Naive thymus-derived CD8-positive, alpha-beta T cell (primary cell): ENCODE results near the gene RTN4RL1. TPM values are rescaled to one million over a fixed set of nuclear protein-coding genes. Genes with fewer than 3 reads are reported as not detected.

Source experiments
- ATAC-seq, 2 donors: fragments of 150-1000 bp; cut with Tn5 transposase in 1 of 2; sonication (Bioruptor Pico), chemical (Tn5 transposase) in 1 of 2; 1 replicate in 1 of 2; 2 replicates in 1 of 2; pipeline ENCODE4 v1.10.0; 2021; ENCODE audit warnings: mild to moderate bottlenecking in 2 of 2, moderate library complexity in 2 of 2
- POLR2A ChIA-PET: fragments of 350-600 bp; sonication (Branson Sonifier 250); formaldehyde crosslinking; loops from one replicate; lab custom pipeline; 2021; ENCODE audit warnings: antibody characterized with exemption; lab: Charles Lee
- DNase-seq, 10 donors: peaks; one replicate each; pipeline versions ENCODE4 v3.0.0 to v3.0.0-alpha.2; 2020 to 2022
- H3K27ac Mint-ChIP-seq, 10 donors: one replicate each; pipeline ENCODE4 v1.8.0; 2020 to 2022; ENCODE audit warnings: mild to moderate bottlenecking in 10 of 10, mixed read lengths in 10 of 10, moderate library complexity in 4 of 10, inconsistent platforms in 1 of 10
- H3K27me3 Mint-ChIP-seq, 5 donors: one replicate each; pipeline ENCODE4 v1.8.0; 2021 to 2022; ENCODE audit warnings: mixed read lengths in 5 of 5
- H3K36me3 Mint-ChIP-seq, 3 donors: one replicate each; pipeline ENCODE4 v1.8.0; 2020 to 2022; ENCODE audit warnings: mixed read lengths in 3 of 3, mild to moderate bottlenecking in 2 of 3, inconsistent platforms in 1 of 3
- H3K4me1 Mint-ChIP-seq, 4 donors: one replicate each; pipeline ENCODE4 v1.8.0; 2021 to 2022; ENCODE audit warnings: mixed read lengths in 4 of 4
- H3K4me3 Mint-ChIP-seq, 10 donors: one replicate each; pipeline ENCODE4 v1.8.0; 2020 to 2022; ENCODE audit warnings: mild to moderate bottlenecking in 10 of 10, mixed read lengths in 10 of 10, moderate library complexity in 6 of 10, inconsistent platforms in 1 of 10
- H3K9me3 Mint-ChIP-seq, 9 donors: one replicate each; pipeline ENCODE4 v1.8.0; 2020 to 2022; ENCODE audit warnings: mixed read lengths in 9 of 9, mild to moderate bottlenecking in 3 of 9, inconsistent platforms in 1 of 9, moderate library complexity in 1 of 9
- polyA plus RNA-seq, 3 donors: library from polyadenylated mRNA; unstranded; fragments of 300-500 nt; fragmentation: Illumina TruSeq; gene quantifications; one replicate each; pipeline ENCODE4 v1.2.3, GENCODE V29; 2021
- total RNA-seq, 8 experiments: library from RNA in 2 of 8; stranded (reverse) in 2 of 8; gene quantifications; one replicate each; pipeline ENCODE4 v1.2.3 and lab custom pipeline; 2021 to 2026

The RTN4RL1 gene
- total and polyA plus RNA-seq, 5 experiments from 2014 or later, result 0.25 to 0.57 (median 0.41) TPM

- ATAC-seq (peak; percentile 86 to 92), DNase-seq (peak in 4 of 10 donors; percentile 22 to 56 (median 39))
- peak overlapping the region in 5 of 10 donors; percentile 8 to 72 (median 36) for H3K27ac Mint-ChIP-seq
- POLR2A ChIA-PET, result interaction anchor here (0.6 kb wide), 1 partner anchor 1811 kb away, joined by 5 read pairs; no protein-coding TSS in a partner anchor
- H3K36me3 Mint-ChIP-seq, result no peaks in the 10 kb centered on the region
- peak overlapping the region in 7 of 10 donors; percentile 5 to 60 (median 45) for H3K4me3 Mint-ChIP-seq
- H3K4me1 Mint-ChIP-seq, result peaks cover 19 to 41% (median 33%) of the 10 kb centered on the region in 4 donors
- no peaks in the 10 kb centered on the region for H3K9me3 Mint-ChIP-seq
- H3K27me3 Mint-ChIP-seq, result peaks cover 1 to 23% (median 13%) of the 10 kb centered on the region in 5 donors
These were observed 49.0 kb downstream of the RTN4RL1 start for GRCh38 chr17:1976000-1976682.

GRCh38 chr17:1975573-1975972 is 49.6 kb downstream of the RTN4RL1 start:
- peaks cover 19 to 41% (median 33%) of the 10 kb centered on the region in 4 donors for H3K4me1 Mint-ChIP-seq
- DNase-seq (no peak), ATAC-seq (peak in 1 of 2 donors; percentile 25)
- H3K36me3 Mint-ChIP-seq, result no peaks in the 10 kb centered on the region
- POLR2A ChIA-PET, result no interaction called here
- peak overlapping the region in 7 of 10 donors; percentile 5 to 57 (median 45) for H3K4me3 Mint-ChIP-seq
- H3K27me3 Mint-ChIP-seq, result peaks cover 2 to 27% (median 17%) of the 10 kb centered on the region in 5 donors
- H3K27ac Mint-ChIP-seq, result peak overlapping the region in 5 of 10 donors; percentile 15 to 73 (median 59)
- H3K9me3 Mint-ChIP-seq, result no peaks in the 10 kb centered on the region

GRCh38 chr17:1972487-1973160 is 52.5 kb downstream of the RTN4RL1 start:
- peak overlapping the region in 2 of 10 donors; percentile 41 to 59 for H3K27ac Mint-ChIP-seq
- peak in 1 of 10 donors; percentile 14 for DNase-seq
- no peak for ATAC-seq
- H3K9me3 Mint-ChIP-seq, result no peaks in the 10 kb centered on the region
- POLR2A ChIA-PET, result interaction anchor here (0.6 kb wide), 1 partner anchor 425 kb away, joined by 4 read pairs; no protein-coding TSS in a partner anchor
- H3K4me1 Mint-ChIP-seq, result peaks cover 24 to 46% (median 33%) of the 10 kb centered on the region in 4 donors
- no peak overlapping the region for H3K4me3 Mint-ChIP-seq
- peaks cover 2 to 44% (median 24%) of the 10 kb centered on the region in 5 donors for H3K27me3 Mint-ChIP-seq
- no peaks in the 10 kb centered on the region for H3K36me3 Mint-ChIP-seq

GRCh38 chr17:1970843-1971384 is 54.2 kb downstream of the RTN4RL1 start:
- Mint-ChIP-seq H3K27ac (peak overlapping the region in 1 of 10 donors; percentile 53), H3K4me3 (no peak overlapping the region), H3K36me3 (no peaks in the 10 kb centered on the region), H3K9me3 (no peaks in the 10 kb centered on the region), H3K27me3 (peaks cover 5 to 47% (median 21%) of the 10 kb centered on the region in 5 donors), H3K4me1 (peaks cover 22 to 45% (median 27%) of the 10 kb centered on the region in 4 donors)
- ATAC-seq (no peak), DNase-seq (no peak)
- POLR2A ChIA-PET, result no interaction called here

- POLR2A ChIA-PET, result no interaction called here
- Mint-ChIP-seq H3K27me3 (peaks cover 5 to 44% (median 17%) of the 10 kb centered on the region in 5 donors), H3K4me3 (no peak overlapping the region), H3K9me3 (no peaks in the 10 kb centered on the region), H3K36me3 (no peaks in the 10 kb centered on the region), H3K4me1 (peaks cover 11 to 35% (median 19%) of the 10 kb centered on the region in 4 donors), H3K27ac (no peak overlapping the region)
- DNase-seq, result no peak
- ATAC-seq, result no peak
These were observed 55.4 kb downstream of the RTN4RL1 start for GRCh38 chr17:1969712-1970111.

- H3K27me3 Mint-ChIP-seq, result peaks cover 5 to 29% (median 7%) of the 10 kb centered on the region in 5 donors
- H3K36me3 Mint-ChIP-seq, result no peaks in the 10 kb centered on the region
- peak overlapping the region in 4 of 10 donors; percentile 27 to 64 (median 36) for H3K4me3 Mint-ChIP-seq
- DNase-seq (peak in 3 of 10 donors; percentile 18 to 63 (median 35)), ATAC-seq (peak in 1 of 2 donors; percentile 79)
- peaks cover 2 to 22% (median 10%) of the 10 kb centered on the region in 4 donors for H3K4me1 Mint-ChIP-seq
- no peaks in the 10 kb centered on the region for H3K9me3 Mint-ChIP-seq
- peak overlapping the region in 5 of 10 donors; percentile 15 to 87 (median 60) for H3K27ac Mint-ChIP-seq
- POLR2A ChIA-PET, result no interaction called here
These were observed 57.9 kb downstream of the RTN4RL1 start for GRCh38 chr17:1967213-1967612.

GRCh38 chr17:1966274-1967086 is 58.7 kb downstream of the RTN4RL1 start:
- Mint-ChIP-seq H3K27ac (peak overlapping the region in 2 of 10 donors; percentile 71 to 84), H3K9me3 (no peaks in the 10 kb centered on the region), H3K4me3 (no peak overlapping the region), H3K27me3 (peaks cover 5 to 27% (median 7%) of the 10 kb centered on the region in 5 donors), H3K36me3 (no peaks in the 10 kb centered on the region), H3K4me1 (peaks cover 2 to 21% (median 10%) of the 10 kb centered on the region in 4 donors)
- ATAC-seq (no peak), DNase-seq (peak in 1 of 10 donors; percentile 46)
- POLR2A ChIA-PET, result no interaction called here

- no peaks in the 10 kb centered on the region for H3K36me3 Mint-ChIP-seq
- POLR2A ChIA-PET, result no interaction called here
- peaks cover 2 to 21% (median 6%) of the 10 kb centered on the region in 5 donors for H3K27me3 Mint-ChIP-seq
- ATAC-seq (no peak), DNase-seq (peak in 1 of 10 donors; percentile 53)
- H3K4me3 Mint-ChIP-seq, result no peak overlapping the region
- no peaks in the 10 kb centered on the region for H3K9me3 Mint-ChIP-seq
- no peak overlapping the region for H3K27ac Mint-ChIP-seq
- H3K4me1 Mint-ChIP-seq, result peaks cover 2 to 21% (median 10%) of the 10 kb centered on the region in 4 donors
These were observed 59.4 kb downstream of the RTN4RL1 start for GRCh38 chr17:1965556-1966273.

- ATAC-seq (no peak), DNase-seq (peak in 1 of 10 donors; percentile 54)
- POLR2A ChIA-PET, result interaction anchor here (0.6 kb wide), 1 partner anchor 12 kb away, joined by 9 read pairs; no protein-coding TSS in a partner anchor
- H3K4me1 Mint-ChIP-seq, result peaks cover 2 to 17% (median 10%) of the 10 kb centered on the region in 4 donors
- H3K27ac Mint-ChIP-seq, result no peak overlapping the region
- peaks cover 2 to 9% (median 5%) of the 10 kb centered on the region in 5 donors for H3K27me3 Mint-ChIP-seq
- no peaks in the 10 kb centered on the region for H3K36me3 Mint-ChIP-seq
- H3K9me3 Mint-ChIP-seq, result no peaks in the 10 kb centered on the region
- no peak overlapping the region for H3K4me3 Mint-ChIP-seq
These were observed 61.9 kb downstream of the RTN4RL1 start for GRCh38 chr17:1963250-1963649.

- Mint-ChIP-seq H3K4me1 (peaks cover 0 to under 1% (median 0%) of the 10 kb centered on the region in 4 donors), H3K9me3 (no peaks in the 10 kb centered on the region), H3K27me3 (peaks cover 0 to 1% (median 0%) of the 10 kb centered on the region in 5 donors), H3K27ac (peak overlapping the region in 2 of 10 donors; percentile 46 to 54), H3K4me3 (no peak overlapping the region), H3K36me3 (no peaks in the 10 kb centered on the region)
- POLR2A ChIA-PET, result no interaction called here
- peak in 1 of 10 donors; percentile 28 for DNase-seq
- no peak for ATAC-seq
These were observed 63.9 kb downstream of the RTN4RL1 start for GRCh38 chr17:1961189-1961588.

GRCh38 chr17:1960545-1960912 is 64.6 kb downstream of the RTN4RL1 start:
- POLR2A ChIA-PET, result no interaction called here
- H3K9me3 Mint-ChIP-seq, result no peaks in the 10 kb centered on the region
- no peaks in the 10 kb centered on the region for H3K36me3 Mint-ChIP-seq
- H3K4me3 Mint-ChIP-seq, result no peak overlapping the region
- H3K27me3 Mint-ChIP-seq, result peaks cover 0 to 1% (median 0%) of the 10 kb centered on the region in 5 donors
- peak in 1 of 10 donors; percentile 30 for DNase-seq
- no peak for ATAC-seq
- peak overlapping the region in 2 of 10 donors; percentile 53 to 91 for H3K27ac Mint-ChIP-seq
- H3K4me1 Mint-ChIP-seq, result peaks cover 0 to 2% (median 0%) of the 10 kb centered on the region in 4 donors
